GM21515 (cell line): ENCODE measurements around the gene RASSF3.

Experiments
- ATAC-seq: cut with Tn5 transposase; IDR thresholded peaks from one replicate; pipeline ENCODE4 v1.9.1; 2021; ENCODE audit not compliant: unreplicated experiment

RASSF3 gene

DNA sequence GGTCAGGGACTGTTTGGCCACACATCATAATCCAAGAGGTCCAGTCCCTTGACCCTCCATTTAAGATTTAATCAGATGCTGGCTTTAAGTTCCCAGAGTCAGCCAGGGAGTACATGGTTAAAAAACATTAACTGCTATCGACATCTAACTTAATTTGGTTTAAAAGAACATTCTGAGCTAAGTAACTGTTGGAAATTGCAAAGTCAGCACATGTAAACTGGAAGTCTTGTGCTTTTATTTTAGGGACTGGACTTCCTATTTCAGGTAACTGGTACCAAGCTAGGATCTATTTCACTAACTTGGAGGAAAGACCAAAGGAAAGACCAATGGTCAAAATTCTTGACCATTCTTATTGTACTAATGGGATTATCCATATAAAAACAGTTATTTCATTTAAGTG lies 108.4 kb downstream of the RASSF3 start:
- no peak for ATAC-seq

- no peak for ATAC-seq
These were observed 110.6 kb downstream of the RASSF3 start for GRCh38 chr12:64720884-64721283.

GRCh38 chr12:64722835-64723234 lies 112.5 kb downstream of the RASSF3 start:
- no peak for ATAC-seq

GRCh38 chr12:64723630-64724029 lies 113.3 kb downstream of the RASSF3 start:
- no peak for ATAC-seq

DNA sequence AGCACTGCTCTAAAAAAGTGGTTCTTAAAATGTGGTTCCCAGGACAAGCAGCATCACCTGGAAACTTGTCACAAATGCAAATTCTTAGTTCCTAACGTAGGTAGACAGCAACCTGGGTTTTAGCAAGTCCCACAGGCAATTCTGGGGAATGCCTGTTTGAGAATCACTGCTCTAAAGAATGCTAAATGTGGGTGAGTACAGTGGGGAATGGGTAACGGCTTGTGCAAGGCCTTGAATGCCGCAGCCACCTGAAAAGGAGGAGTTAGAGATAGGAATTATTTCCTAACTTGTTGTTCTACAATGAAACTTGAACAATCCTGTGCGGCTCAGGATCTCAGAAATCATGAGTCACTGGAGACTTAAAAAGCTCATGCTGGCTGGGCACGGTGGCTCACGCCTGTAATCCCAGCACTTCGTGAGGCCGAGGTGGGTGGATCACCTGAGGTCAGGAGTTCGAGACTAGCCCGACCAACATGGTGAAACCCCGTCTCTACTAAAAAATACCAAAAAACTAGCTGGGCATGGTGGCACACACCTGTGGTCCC lies 114.0 kb downstream of the RASSF3 start:
- ATAC-seq: no peak

GRCh38 chr12:64729909-64730587 lies 119.8 kb downstream of the RASSF3 start:
- ATAC-seq: no peak

DNA sequence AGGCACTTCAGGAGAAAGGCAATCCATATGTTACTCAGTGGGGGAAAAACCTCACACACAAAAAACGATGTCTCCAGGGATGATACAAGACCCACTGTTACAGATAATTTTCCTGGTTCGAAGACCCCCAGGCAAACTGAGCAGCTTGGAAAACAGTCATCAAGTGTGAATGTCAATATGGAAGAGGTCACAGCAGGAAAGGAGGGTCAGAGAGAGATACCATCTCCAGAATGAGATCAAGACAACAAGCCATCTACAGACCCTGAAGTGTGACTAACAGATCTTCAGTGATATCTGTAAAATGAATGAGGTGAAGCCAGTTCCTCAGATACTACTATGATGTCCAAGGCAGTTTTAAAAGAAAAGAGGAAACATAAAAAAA lies 120.3 kb downstream of the RASSF3 start:
- ATAC-seq: no peak

- no peak for ATAC-seq
These were observed 121.4 kb downstream of the RASSF3 start for GRCh38 chr12:64731683-64732082.

DNA sequence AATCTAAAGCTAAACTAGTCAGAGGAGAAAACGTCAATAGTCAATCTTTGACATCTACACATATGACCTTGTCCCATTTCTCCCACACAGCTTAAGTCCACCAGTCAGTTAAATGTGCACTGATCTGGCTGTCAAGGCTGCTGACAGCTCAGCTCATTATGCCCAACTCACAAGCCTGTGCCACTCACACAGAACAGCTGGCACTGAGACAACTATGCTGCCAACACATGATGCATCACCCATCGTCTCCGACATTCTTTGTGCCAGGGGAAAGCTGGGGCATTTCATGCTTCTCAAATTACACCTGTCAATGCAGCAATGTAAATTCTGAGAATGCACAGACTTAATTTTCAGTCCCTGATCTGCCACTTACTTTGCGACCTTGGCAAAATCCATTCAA lies 123.6 kb downstream of the RASSF3 start:
- ATAC-seq: no peak

- no peak for ATAC-seq
These were observed 125.1 kb downstream of the RASSF3 start for GRCh38 chr12:64735442-64735841.

DNA sequence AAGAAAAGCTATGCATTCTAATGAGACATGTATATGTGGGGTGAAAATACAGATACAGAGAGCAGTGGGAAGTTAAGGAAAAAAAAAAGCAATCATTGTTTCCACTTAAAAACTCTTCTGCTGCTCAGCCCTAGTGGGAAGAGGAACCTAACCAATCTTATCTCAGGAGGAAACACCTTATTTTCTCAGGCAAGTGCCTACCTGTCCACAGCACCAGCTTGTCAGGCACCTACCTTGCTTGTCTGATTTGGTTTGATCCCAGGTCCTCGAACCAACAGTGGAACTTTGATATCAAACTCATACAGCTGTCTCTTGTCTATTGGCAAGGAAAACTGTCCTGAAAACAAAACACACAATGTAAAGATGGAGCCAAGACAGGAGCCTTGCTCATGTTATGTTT lies 126.5 kb downstream of the RASSF3 start:
- ATAC-seq: no peak

- ATAC-seq: no peak
These were observed 127.2 kb downstream of the RASSF3 start for GRCh38 chr12:64737539-64737938.

DNA sequence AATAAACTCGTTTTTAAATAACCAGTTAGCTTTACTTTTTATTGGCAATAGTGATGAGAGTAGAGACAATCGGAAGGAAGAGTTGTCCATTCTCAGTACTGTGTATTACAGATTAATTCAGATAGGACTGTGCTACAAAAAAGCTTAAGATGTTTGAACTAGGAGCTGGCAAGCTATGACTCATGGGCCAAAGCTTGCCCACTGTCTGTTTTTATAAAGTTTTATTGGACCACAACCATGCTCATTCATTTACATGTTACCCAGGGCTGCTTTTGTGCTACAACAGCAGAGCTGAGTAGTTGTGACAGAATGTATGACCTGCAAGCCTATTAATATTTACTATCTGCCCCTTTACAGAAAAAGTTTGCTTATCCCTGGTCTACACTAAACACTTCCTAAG lies 129.5 kb downstream of the RASSF3 start:
- ATAC-seq: no peak

DNA sequence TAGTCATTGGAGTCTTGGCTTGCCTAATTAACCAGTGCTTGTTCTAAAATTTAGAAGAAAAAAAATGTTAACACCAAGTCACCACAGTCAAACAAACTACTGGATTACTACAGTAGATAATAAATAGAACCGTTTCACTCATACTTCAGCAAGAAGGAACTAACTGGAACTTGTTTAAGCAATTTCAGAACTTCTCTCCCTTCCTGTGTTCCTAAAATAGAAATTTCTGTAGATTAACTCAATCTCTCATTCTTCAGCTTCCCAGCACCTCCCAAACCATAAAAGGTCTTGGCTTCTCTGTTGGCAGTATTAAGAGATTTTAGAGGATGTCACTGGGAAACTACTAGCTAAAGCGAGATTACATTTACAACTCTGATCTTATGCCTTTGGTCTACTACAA lies 130.4 kb downstream of the RASSF3 start:
- no peak for ATAC-seq

DNA sequence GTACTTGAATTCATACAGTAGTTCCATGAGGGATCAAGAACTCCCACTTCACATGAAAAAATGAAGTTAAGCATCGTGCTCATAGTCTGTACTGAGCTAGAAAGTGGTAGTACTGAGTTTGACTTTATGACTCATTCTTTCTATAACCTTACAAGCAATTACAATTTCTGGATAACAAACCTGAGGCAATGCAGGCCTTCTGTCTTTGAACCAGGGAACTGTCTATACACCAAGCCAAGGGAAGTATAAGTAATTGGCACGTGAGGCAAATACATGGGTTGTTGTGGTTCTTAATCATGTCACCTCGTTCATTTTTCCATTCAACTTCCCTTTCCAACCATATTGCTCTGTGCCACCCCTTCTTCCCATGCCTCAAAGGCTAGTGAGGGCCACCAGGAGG lies 132.1 kb downstream of the RASSF3 start:
- no peak for ATAC-seq

- no peak for ATAC-seq
These were observed 132.9 kb downstream of the RASSF3 start for GRCh38 chr12:64743206-64743605.

DNA sequence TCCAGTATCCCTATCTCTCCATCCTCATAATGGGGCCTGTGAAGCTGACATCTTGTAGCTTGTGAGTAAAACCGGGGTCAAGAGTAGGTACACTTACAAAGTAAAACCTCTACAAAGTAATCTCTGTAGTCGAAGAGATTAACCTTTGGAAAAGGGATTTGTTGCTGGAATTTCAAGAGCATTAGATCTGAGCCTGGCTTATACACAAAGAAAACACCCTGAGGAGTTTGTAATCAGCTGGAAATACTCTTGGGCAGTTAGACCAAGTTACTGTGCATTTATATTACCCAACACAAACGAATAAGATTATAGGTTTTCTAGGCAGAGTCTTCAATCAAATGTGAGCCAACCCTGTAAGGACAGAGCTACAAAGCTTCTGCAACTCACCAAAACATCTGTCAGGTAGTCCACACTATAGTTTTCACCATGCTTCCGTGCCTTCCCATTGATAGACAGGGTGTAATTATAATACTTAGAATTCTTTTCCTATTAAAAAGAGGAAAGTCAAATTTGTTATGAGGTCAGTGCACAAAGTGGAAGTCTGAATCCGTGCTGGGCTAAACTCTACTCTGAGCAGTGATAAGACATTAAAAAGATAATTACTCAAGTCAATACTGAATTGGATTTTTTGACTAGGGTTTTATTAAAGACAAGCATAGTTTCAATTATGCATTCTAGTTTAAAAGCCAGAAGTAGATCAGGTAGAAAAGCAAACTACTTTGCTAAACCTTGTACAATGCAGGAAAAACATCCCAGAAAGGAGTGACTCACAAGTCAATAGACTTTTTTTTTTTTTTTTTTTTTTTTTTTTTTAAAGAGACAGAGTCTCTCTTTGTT lies 134.3 kb downstream of the RASSF3 start:
- no peak for ATAC-seq

GRCh38 chr12:64745259-64745807 lies 135.0 kb downstream of the RASSF3 start:
- no peak for ATAC-seq

GRCh38 chr12:64745980-64746379 lies 135.7 kb downstream of the RASSF3 start:
- ATAC-seq: no peak

GRCh38 chr12:64746663-64747062 lies 136.4 kb downstream of the RASSF3 start:
- no peak for ATAC-seq
